ENCODE results near the gene EPB41L4B.

- no peak for TF ChIP-seq POU2F2 (IDR thresholded peaks at IDR 0.05; ENCODE audit: low read depth, low read length)
- TF ChIP-seq TAF1 (IDR thresholded peaks at IDR 0.05; ENCODE audit: low read depth, low read length), result no peak
- no peak for TF ChIP-seq POLR2A (IDR thresholded peaks at IDR 0.05; ENCODE audit: low read depth, low read length)
- no peak for TF ChIP-seq POLR2AphosphoS5 (IDR thresholded peaks at IDR 0.05; ENCODE audit: low read depth, low read length)
These were observed 82.7 kb downstream of the EPB41L4B start for GRCh38 chr9:109238125-109238524.

Measured in GM12891 (cell line).